ENCODE data around the gene POLE4.

POLE4 gene

GRCh38 chr2:74941284-74941683, 17.2 kb upstream of the POLE4 start:
- DNase-seq: no peak

- DNase-seq: no peak
These were observed 16.2 kb upstream of the POLE4 start for GRCh38 chr2:74942263-74942662.

- DNase-seq: peak; percentile 59
These were observed 13.3 kb upstream of the POLE4 start for GRCh38 chr2:74944987-74945787.

GRCh38 chr2:74945788-74946331, 12.6 kb upstream of the POLE4 start:
- DNase-seq: no peak

- DNase-seq: no peak
These were observed 10.7 kb upstream of the POLE4 start for GRCh38 chr2:74947703-74948102.

GRCh38 chr2:74948779-74949178, 9.7 kb upstream of the POLE4 start:
- DNase-seq: no peak

- DNase-seq: no peak
These were observed 7.2 kb upstream of the POLE4 start for GRCh38 chr2:74951211-74951754.

- DNase-seq: no peak
These were observed 5.9 kb upstream of the POLE4 start for GRCh38 chr2:74952575-74952974.

- DNase-seq: peak; percentile 26
These were observed 4.5 kb upstream of the POLE4 start for GRCh38 chr2:74953796-74954499.

- DNase-seq: no peak
These were observed 4.0 kb upstream of the POLE4 start for GRCh38 chr2:74954500-74954874.

- DNase-seq: no peak
These were observed 563 bp upstream of the POLE4 start for GRCh38 chr2:74957886-74958273.

GRCh38 chr2:74959106-74959751, 786 bp downstream of the POLE4 start:
- DNase-seq: no peak

- DNase-seq: no peak
These were observed 8.4 kb downstream of the POLE4 start for GRCh38 chr2:74966887-74967286.

- DNase-seq: no peak
These were observed 16.6 kb downstream of the POLE4 start for GRCh38 chr2:74975016-74975415.

- no peak for DNase-seq
These were observed 21.4 kb downstream of the POLE4 start for GRCh38 chr2:74979844-74980243.

GRCh38 chr2:74982577-74982976, 24.1 kb downstream of the POLE4 start:
- no peak for DNase-seq

GRCh38 chr2:74983631-74984392, 25.4 kb downstream of the POLE4 start:
- DNase-seq: no peak

- DNase-seq: no peak
These were observed 26.6 kb downstream of the POLE4 start for GRCh38 chr2:74984947-74985637.

GRCh38 chr2:74985978-74986609, 27.7 kb downstream of the POLE4 start:
- DNase-seq: no peak

GRCh38 chr2:74991977-74992376, 33.5 kb downstream of the POLE4 start:
- DNase-seq: no peak

- DNase-seq: no peak
These were observed 41.0 kb downstream of the POLE4 start for GRCh38 chr2:74999468-74999867.

Data from activated CD4-positive, alpha-beta T cell treated with anti-CD3 and anti-CD28 coated beads, Interleukin-2, Interleukin-6, amounts not matched to agents 100 ng/mL and 50 ng/mL, durations not matched to agents 16 hours and 8 hours (primary cell).